Measurements from ENCODE around the gene FOXO1.

DNA sequence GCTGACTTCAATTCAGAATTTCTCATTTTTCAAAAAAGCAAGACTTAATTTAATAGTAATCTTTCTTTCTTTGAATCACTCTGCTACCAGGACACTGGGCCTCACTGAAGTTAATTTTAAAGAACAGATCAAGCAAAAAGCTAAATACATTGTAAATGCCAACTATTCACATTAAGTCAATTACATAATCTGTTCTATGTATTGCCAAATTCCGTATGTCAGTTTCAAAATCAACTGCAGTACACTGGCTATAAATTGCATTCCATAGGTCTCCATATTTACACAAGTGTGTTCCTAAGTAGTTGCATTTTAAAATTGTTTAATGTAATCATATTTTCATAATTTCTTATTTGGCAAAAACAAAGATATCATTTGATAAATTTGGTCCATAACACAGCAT lies 10.1 kb downstream of the FOXO1 start:
- no peak for TF ChIP-seq EP300 (IDR thresholded peaks at IDR 0.05; ENCODE audit: borderline replicate concordance)
- no peak for TF ChIP-seq TCF12 (IDR thresholded peaks at IDR 0.05; ENCODE audit: low read depth)
- TF ChIP-seq CEBPB (IDR thresholded peaks at IDR 0.05): no peak
- no peak for TF ChIP-seq RAD21 (IDR thresholded peaks at IDR 0.05; ENCODE audit: low read depth)
- TF ChIP-seq CREB1 (IDR thresholded peaks at IDR 0.05; ENCODE audit: low read depth): no peak
- TF ChIP-seq, protein P1, sequence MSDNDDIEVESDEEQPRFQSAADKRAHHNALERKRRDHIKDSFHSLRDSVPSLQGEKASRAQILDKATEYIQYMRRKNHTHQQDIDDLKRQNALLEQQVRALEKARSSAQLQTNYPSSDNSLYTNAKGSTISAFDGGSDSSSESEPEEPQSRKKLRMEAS (IDR thresholded peaks at IDR 0.05): no peak
- TF ChIP-seq USF1 (IDR thresholded peaks at IDR 0.05): no peak
- no peak for TF ChIP-seq YY1 (IDR thresholded peaks at IDR 0.05; ENCODE audit: low read depth)
- no peak for TF ChIP-seq TEAD4 (IDR thresholded peaks at IDR 0.05)
